OCI-LY1 (cell line): ENCODE measurements around the gene RAB8B.

ENCODE experiments used
- H2AFZ ChIP-seq: fragments of 200-600 bp; sonication (generic), shearing (Covaris generic); 2 replicates; pipeline ENCODE4 v1.6.0; 2014; ENCODE audit warnings: antibody characterized with exemption, mild to moderate bottlenecking, low read length
- H3F3A ChIP-seq: fragments of 200-600 bp; sonication (generic), shearing (Covaris generic); 2 replicates; pipeline ENCODE4 v1.6.0; 2014; ENCODE audit warnings: mild to moderate bottlenecking, antibody characterized with exemption, low read length, moderate library complexity; ENCODE audit not compliant: insufficient read depth
- H3K27ac ChIP-seq: fragments of 200-600 bp; sonication (generic); 2 replicates; pipeline ENCODE4 v1.5.1; 2014; ENCODE audit warnings: low read length, mixed run types, mild to moderate bottlenecking, low read depth; ENCODE audit not compliant: poor library complexity, severe bottlenecking
- H3K27me3 ChIP-seq: fragments of 200-600 bp; sonication (generic); 2 replicates; pipeline ENCODE4 v1.6.0; 2014; ENCODE audit warnings: antibody characterized with exemption, mild to moderate bottlenecking, low read length, moderate library complexity; ENCODE audit not compliant: insufficient read depth
- H3K36me3 ChIP-seq: fragments of 200-600 bp; sonication (generic); 2 replicates; pipeline ENCODE4 v1.6.1; 2014; ENCODE audit warnings: mild to moderate bottlenecking, antibody characterized with exemption, low read length, moderate library complexity, mixed read lengths; ENCODE audit not compliant: insufficient read depth
- H3K4me1 ChIP-seq: fragments of 200-600 bp; sonication (generic); 2 replicates; pipeline ENCODE4 v1.5.1; 2014; ENCODE audit warnings: mild to moderate bottlenecking, low read length, moderate library complexity; ENCODE audit not compliant: insufficient read depth, severe bottlenecking
- H3K4me2 ChIP-seq: fragments of 200-600 bp; sonication (generic), shearing (Covaris generic); 2 replicates; pipeline ENCODE4 v1.6.1; 2014; ENCODE audit warnings: low read length
- H3K4me3 ChIP-seq: fragments of 200-600 bp; sonication (generic); 2 replicates; pipeline ENCODE4 v1.5.1; 2014; ENCODE audit warnings: low read length, low read depth, mild to moderate bottlenecking, mixed read lengths; ENCODE audit not compliant: poor library complexity, severe bottlenecking
- H3K79me2 ChIP-seq: fragments of 200-600 bp; shearing (Covaris generic); 2 replicates; pipeline ENCODE4 v1.6.1; 2016; ENCODE audit warnings: mixed run types, low read length, mixed read lengths; ENCODE audit not compliant: insufficient read depth
- H3K9ac ChIP-seq: fragments of 200-600 bp; sonication (generic), shearing (Covaris generic); 2 replicates; pipeline ENCODE4 v1.6.1; 2014; ENCODE audit warnings: mild to moderate bottlenecking, low read length, mixed read lengths
- H3K9me2 ChIP-seq: fragments of 200-600 bp; sonication (generic), shearing (Covaris generic); 2 replicates; pipeline ENCODE4 v1.6.1; 2014; ENCODE audit warnings: low read depth, mild to moderate bottlenecking, low read length, mixed read lengths
- H3K9me3 ChIP-seq: fragments of 200-600 bp; shearing (Covaris generic); 2 replicates; pipeline ENCODE4 v1.6.1; 2014; ENCODE audit warnings: low read length, mixed read lengths
- H4K20me1 ChIP-seq: fragments of 200-600 bp; sonication (generic), shearing (Covaris generic); 2 replicates; pipeline ENCODE4 v1.6.0; 2016; ENCODE audit warnings: mild to moderate bottlenecking, low read length; ENCODE audit not compliant: insufficient read depth
- EZH2 ChIP-seq: fragments of 200-600 bp; sonication (generic), shearing (Covaris generic); IDR thresholded peaks from 2 replicates; pipeline ENCODE4 v1.8.0; 2017; ENCODE audit warnings: borderline replicate concordance, mixed run types, mild to moderate bottlenecking, antibody characterized with exemption, low read length, moderate library complexity, mixed read lengths
- TF ChIP-seq, protein P1 (sequence below): fragments of 200-600 bp; sonication (generic), shearing (Covaris generic); IDR thresholded peaks from 2 replicates; pipeline ENCODE4 v1.5.1; 2017; ENCODE audit warnings: mild to moderate bottlenecking, antibody characterized with exemption, low read length, moderate library complexity, mixed read lengths

Gene RAB8B

DNA sequence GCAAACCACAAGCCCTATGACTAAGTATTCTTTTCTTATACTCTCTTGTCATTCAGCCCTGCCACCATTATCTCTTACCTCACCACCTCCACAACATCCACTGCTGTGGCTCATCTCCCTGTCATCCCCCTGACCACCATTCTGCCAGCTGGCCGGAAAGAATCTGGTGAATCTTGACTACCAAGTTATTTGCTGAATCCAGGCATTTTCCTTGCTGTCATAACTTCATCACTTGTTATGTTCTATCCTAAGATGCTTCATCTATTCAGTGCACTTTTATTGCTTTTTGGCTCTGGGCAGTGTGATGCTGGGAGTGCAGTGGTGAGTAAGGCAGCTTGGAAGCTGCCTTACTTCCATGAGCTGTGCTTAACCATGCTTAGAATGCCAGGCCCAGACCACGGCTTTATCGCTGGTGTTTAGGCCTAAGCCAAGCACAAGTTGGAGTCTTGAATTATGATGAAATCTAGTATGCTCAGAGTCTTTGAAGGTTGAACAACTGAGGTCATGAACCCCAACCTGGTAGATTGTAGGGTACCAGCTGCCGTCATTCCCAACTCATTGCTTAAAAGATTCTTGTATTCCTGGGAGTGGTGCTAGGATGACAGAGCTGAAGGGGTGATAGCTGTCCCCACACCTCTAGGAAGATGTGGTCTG is 61.0 kb downstream of the RAB8B start:
- Histone ChIP-seq H3K4me1 (no peaks in the 10 kb centered on the region), H3F3A (no peaks in the 10 kb centered on the region), H3K27ac (no peak overlapping the region), H4K20me1 (no peaks in the 10 kb centered on the region), H3K36me3 (peaks cover 38% of the 10 kb centered on the region), H3K9me2 (no peaks in the 10 kb centered on the region), H3K9me3 (no peaks in the 10 kb centered on the region), H3K27me3 (no peaks in the 10 kb centered on the region), H2AFZ (no peak overlapping the region), H3K4me3 (no peak overlapping the region), H3K9ac (no peak overlapping the region), H3K4me2 (no peak overlapping the region), H3K79me2 (no peaks in the 10 kb centered on the region)
- TF ChIP-seq EZH2 = no peak
- TF ChIP-seq, protein P1, sequence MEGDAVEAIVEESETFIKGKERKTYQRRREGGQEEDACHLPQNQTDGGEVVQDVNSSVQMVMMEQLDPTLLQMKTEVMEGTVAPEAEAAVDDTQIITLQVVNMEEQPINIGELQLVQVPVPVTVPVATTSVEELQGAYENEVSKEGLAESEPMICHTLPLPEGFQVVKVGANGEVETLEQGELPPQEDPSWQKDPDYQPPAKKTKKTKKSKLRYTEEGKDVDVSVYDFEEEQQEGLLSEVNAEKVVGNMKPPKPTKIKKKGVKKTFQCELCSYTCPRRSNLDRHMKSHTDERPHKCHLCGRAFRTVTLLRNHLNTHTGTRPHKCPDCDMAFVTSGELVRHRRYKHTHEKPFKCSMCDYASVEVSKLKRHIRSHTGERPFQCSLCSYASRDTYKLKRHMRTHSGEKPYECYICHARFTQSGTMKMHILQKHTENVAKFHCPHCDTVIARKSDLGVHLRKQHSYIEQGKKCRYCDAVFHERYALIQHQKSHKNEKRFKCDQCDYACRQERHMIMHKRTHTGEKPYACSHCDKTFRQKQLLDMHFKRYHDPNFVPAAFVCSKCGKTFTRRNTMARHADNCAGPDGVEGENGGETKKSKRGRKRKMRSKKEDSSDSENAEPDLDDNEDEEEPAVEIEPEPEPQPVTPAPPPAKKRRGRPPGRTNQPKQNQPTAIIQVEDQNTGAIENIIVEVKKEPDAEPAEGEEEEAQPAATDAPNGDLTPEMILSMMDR = no peak

DNA sequence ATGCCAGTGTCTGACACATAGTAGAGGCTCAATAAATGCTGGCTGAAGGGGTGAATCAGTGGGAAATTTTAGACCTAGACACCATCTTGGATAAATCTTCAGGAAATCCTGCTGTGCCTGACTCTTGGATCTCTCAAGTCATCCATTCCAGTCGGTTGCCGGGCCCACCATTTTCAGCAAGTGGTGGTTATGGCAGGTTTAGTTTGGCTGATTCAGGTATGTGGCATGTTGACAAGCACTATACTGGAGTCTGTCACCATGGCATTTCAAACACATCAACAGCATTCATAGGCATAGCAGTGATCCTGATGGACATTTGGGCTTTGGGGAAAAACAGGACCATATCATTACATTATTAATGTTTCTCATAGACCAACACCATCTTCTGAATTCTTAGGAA is 62.3 kb downstream of the RAB8B start:
- Histone ChIP-seq H3K4me1 (no peaks in the 10 kb centered on the region), H3F3A (no peaks in the 10 kb centered on the region), H3K9ac (no peak overlapping the region), H3K9me3 (no peaks in the 10 kb centered on the region), H3K4me3 (no peak overlapping the region), H4K20me1 (no peaks in the 10 kb centered on the region), H3K4me2 (no peak overlapping the region), H2AFZ (no peak overlapping the region), H3K9me2 (no peaks in the 10 kb centered on the region), H3K27me3 (no peaks in the 10 kb centered on the region), H3K27ac (no peak overlapping the region), H3K79me2 (no peaks in the 10 kb centered on the region), H3K36me3 (peaks cover 31% of the 10 kb centered on the region)
- no peak for TF ChIP-seq EZH2
- TF ChIP-seq, protein P1 = no peak

DNA sequence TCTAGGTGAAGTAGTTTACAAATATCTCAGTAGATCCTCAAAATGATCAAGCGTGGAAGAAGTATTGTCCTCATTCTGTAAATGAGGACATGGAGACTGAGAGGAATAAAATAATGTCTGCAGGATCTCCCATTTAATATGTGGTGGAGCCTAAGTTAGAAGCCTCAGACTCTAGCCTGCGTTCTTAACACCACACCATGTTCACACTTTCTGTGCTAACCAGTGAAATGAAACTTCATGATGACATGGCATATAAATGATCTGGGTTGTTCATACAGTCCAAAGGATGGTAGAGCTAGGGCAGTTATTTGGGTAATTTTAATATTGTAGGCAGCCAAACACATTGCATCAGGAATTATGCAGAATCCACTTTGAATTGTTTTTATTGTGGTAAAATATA is 62.9 kb downstream of the RAB8B start:
- no peaks in the 10 kb centered on the region for H4K20me1 ChIP-seq

More for the DNA sequence above, 62.9 kb downstream of the RAB8B start:
- Histone ChIP-seq H3K36me3 (peaks cover 26% of the 10 kb centered on the region), H3K4me2 (no peak overlapping the region), H3K4me3 (no peak overlapping the region), H3K27me3 (no peaks in the 10 kb centered on the region), H3K9me3 (no peaks in the 10 kb centered on the region), H3K9me2 (no peaks in the 10 kb centered on the region), H3F3A (no peaks in the 10 kb centered on the region), H3K4me1 (no peaks in the 10 kb centered on the region), H3K79me2 (no peaks in the 10 kb centered on the region), H3K9ac (no peak overlapping the region), H2AFZ (no peak overlapping the region), H3K27ac (no peak overlapping the region)
- no peak for TF ChIP-seq EZH2
- TF ChIP-seq, protein P1 = no peak
